Epithelial cell of esophagus (primary cell): ENCODE data around the gene ST6GALNAC4.

Experiments
- DNase-seq: peaks from one replicate; pipeline ENCODE4 v3.0.0; 2010; ENCODE audit warnings: low read depth
- H3K4me3 ChIP-seq: 2 replicates; pipeline ENCODE4 v1.5.1; 2011; ENCODE audit warnings: mild to moderate bottlenecking, low read length, control low read depth
- TF ChIP-seq, protein P1 (sequence below): IDR thresholded peaks from 2 replicates; pipeline ENCODE4 v1.5.1; 2011; ENCODE audit warnings: low read depth, mild to moderate bottlenecking, low read length, control low read depth, inconsistent platforms; ENCODE audit not compliant: insufficient read depth; ENCODE audit errors: missing control alignments

Gene ST6GALNAC4

GRCh38 chr9:127953768-127954505 lies 37.1 kb upstream of the ST6GALNAC4 start:
- no peak for DNase-seq

GRCh38 chr9:127953154-127953553 lies 36.3 kb upstream of the ST6GALNAC4 start:
- TF ChIP-seq, protein P1, sequence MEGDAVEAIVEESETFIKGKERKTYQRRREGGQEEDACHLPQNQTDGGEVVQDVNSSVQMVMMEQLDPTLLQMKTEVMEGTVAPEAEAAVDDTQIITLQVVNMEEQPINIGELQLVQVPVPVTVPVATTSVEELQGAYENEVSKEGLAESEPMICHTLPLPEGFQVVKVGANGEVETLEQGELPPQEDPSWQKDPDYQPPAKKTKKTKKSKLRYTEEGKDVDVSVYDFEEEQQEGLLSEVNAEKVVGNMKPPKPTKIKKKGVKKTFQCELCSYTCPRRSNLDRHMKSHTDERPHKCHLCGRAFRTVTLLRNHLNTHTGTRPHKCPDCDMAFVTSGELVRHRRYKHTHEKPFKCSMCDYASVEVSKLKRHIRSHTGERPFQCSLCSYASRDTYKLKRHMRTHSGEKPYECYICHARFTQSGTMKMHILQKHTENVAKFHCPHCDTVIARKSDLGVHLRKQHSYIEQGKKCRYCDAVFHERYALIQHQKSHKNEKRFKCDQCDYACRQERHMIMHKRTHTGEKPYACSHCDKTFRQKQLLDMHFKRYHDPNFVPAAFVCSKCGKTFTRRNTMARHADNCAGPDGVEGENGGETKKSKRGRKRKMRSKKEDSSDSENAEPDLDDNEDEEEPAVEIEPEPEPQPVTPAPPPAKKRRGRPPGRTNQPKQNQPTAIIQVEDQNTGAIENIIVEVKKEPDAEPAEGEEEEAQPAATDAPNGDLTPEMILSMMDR, result no peak
- no peak for DNase-seq
- H3K4me3 ChIP-seq, result no peak overlapping the region

More at GRCh38 chr9:127953768-127954505, 37.1 kb upstream of the ST6GALNAC4 start:
- no peak overlapping the region for H3K4me3 ChIP-seq
- TF ChIP-seq, protein P1, result no peak

GRCh38 chr9:127950513-127951289 lies 33.9 kb upstream of the ST6GALNAC4 start:
- TF ChIP-seq, protein P1, result no peak
- no peak overlapping the region for H3K4me3 ChIP-seq
- no peak for DNase-seq

GRCh38 chr9:127949827-127950512 lies 33.1 kb upstream of the ST6GALNAC4 start:
- TF ChIP-seq, protein P1, result no peak
- DNase-seq, result no peak
- no peak overlapping the region for H3K4me3 ChIP-seq

DNA sequence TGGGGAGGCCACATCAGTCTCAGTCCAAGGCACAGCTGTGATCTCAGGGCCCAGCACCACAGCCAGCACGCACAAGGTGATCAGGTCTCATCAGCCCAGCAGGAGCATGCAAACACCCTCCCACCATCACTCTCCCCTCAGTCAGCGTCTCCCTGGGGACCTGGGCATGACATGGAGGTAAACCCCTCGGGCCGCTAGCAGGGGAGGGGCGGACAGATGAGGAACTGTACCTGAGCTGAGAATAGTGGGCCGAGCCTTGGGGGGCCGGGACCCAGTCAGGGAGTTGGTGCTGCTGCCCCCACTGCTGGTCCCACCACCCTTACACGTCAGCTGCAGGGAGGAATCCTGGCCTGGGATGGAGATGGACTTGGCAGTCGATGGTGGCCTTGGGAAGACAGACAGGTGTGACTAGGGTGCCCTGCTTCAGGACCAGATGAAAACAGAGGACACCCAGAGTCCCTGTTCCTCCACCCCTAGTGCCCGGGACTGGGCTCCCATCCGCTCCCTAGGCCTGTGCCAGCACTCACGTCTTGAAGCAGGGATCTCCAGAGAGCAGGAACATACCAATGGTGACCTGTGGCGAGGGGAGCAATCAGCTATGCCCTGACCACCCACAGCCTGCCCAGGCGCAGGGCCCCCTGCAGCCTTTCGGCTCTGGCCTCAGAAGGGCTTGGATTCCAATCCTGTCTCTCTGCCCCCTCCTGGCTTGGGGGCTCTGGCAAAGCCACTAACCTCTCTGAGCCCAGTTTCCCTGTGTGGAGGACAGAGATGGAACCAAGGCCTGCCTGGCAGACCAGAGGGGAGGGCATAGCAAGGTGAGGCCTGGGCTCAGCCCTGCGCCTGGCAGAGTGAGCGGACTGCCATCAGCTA lies 31.2 kb upstream of the ST6GALNAC4 start:
- H3K4me3 ChIP-seq, result no peak overlapping the region
- TF ChIP-seq, protein P1, result no peak
- DNase-seq, result no peak

DNA sequence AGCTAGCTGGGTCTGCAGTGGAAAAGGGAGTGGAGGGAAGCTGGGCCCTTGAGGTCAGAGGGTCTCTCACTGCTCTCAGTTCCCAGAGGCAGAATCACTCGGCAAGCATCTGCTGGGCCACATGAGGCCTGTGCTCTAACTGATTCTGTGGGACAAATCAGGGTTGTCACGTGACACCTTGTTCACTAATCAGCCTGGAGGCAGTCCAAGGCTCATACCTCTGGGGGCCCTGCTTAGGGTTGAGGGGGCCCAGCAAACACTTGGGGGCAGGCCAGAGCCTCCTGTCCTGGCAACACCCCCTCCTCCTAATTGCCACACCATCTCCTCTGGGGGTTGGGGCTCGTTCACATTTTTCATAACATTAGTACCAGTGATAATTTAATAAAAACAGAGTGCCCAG lies 29.9 kb upstream of the ST6GALNAC4 start:
- DNase-seq, result no peak
- TF ChIP-seq, protein P1, result no peak
- H3K4me3 ChIP-seq, result no peak overlapping the region
